Right lobe of liver (tissue), 6 donors: ENCODE data around the gene SMIM35. TPM values are rescaled to one million over a fixed set of nuclear protein-coding genes. Genes with fewer than 3 reads are reported as not detected.

Experiments used
- ATAC-seq, 4 donors: fragments of 200-7000 bp; cut with Tn5 transposase; one replicate each; pipeline ENCODE4 v1.9.1; 2020; ENCODE audit warnings: mild to moderate bottlenecking in 4 of 4, moderate library complexity in 4 of 4
- DNase-seq, 3 donors: peaks; one replicate each; pipeline ENCODE4 v3.0.0-alpha.2; 2020
- H3K27ac ChIP-seq, 3 donors: fragments of 200-600 bp; one replicate each; pipeline ENCODE4 v1.8.0; 2022
- H3K27me3 ChIP-seq, 2 donors: fragments of 200-600 bp; one replicate each; pipeline ENCODE4 v1.8.0; 2022
- H3K36me3 ChIP-seq, 4 donors: fragments of 200-600 bp; sonication (generic) in 1 of 4; one replicate each; pipeline versions ENCODE4 v1.5.1 to v1.8.0; 2017 to 2022; ENCODE audit warnings: control low read depth in 1 of 4
- H3K4me1 ChIP-seq, 4 donors: fragments of 200-600 bp; sonication (generic) in 1 of 4; one replicate each; pipeline versions ENCODE4 v1.5.1 to v1.8.0; 2017 to 2022; ENCODE audit warnings: control low read depth in 1 of 4
- H3K4me3 ChIP-seq, 3 donors: fragments of 200-600 bp; one replicate each; pipeline ENCODE4 v1.8.0; 2022
- H3K9me3 ChIP-seq, 4 donors: fragments of 200-600 bp; sonication (generic) in 1 of 4; one replicate each; pipeline versions ENCODE4 v1.5.1 to v1.8.0; 2017 to 2022; ENCODE audit warnings: control low read depth in 1 of 4
- POLR2A ChIP-seq: fragments of 450-650 bp; IDR thresholded peaks from one replicate; pipeline ENCODE4 v1.6.1; 2017; ENCODE audit warnings: antibody characterized with exemption, mild to moderate bottlenecking
- WGBS: methylation state at CpG from one replicate; pipeline ENCODE4 v1.1.6; 2018; ENCODE audit warnings: low coverage, low lambda C conversion rate; ENCODE audit not compliant: insufficient coverage; ENCODE audit errors: missing lambda C conversion rate; 5-methylcytosine and 5-hydroxymethylcytosine counted together
- intact Hi-C, 2 donors: fragments of 100-400 bp; cut with DNase I; formaldehyde crosslinking; loops; one replicate each; pipeline versions ENCODE4 v1.11.2 to v1.14.1; 2022
- total RNA-seq, 6 experiments: library from RNA; depleted of rRNA in 2 of 6; stranded (reverse); fragments of >200 nt in 2 of 6; fragmentation: NEBNext Ultra II Directional in 3 of 6; extraction: Animal tissue kit (Norgen Biotek cat#: 25700) in 3 of 6; gene quantifications; one replicate each; pipeline versions ENCODE4 v1.1.0 to v1.2.4, GENCODE V29; 2016 to 2023
- TF ChIP-seq, protein P1 (sequence below), 4 donors: fragments of 200-600 bp in 3 of 4; fragments of 450-650 bp in 1 of 4; IDR thresholded peaks; one replicate each; pipeline versions ENCODE4 v1.5.1 to v1.8.0; 2016 to 2022; ENCODE audit warnings: antibody characterized with exemption in 4 of 4, mild to moderate bottlenecking in 2 of 4
- donor health status: DM: no; HTN: yes; CAD: no.
- donor health status: DM: no; HTN: no; CAD: no.
- donor health status: DM: no; HTN: no; CAD: no.
- donor health status: DM: no; HTN: yes; CAD: no.
- donor health status: DM: no; HTN: yes; CAD: no.

SMIM35 gene
- total RNA-seq, 6 experiments from 2014 or later = not detected

DNA sequence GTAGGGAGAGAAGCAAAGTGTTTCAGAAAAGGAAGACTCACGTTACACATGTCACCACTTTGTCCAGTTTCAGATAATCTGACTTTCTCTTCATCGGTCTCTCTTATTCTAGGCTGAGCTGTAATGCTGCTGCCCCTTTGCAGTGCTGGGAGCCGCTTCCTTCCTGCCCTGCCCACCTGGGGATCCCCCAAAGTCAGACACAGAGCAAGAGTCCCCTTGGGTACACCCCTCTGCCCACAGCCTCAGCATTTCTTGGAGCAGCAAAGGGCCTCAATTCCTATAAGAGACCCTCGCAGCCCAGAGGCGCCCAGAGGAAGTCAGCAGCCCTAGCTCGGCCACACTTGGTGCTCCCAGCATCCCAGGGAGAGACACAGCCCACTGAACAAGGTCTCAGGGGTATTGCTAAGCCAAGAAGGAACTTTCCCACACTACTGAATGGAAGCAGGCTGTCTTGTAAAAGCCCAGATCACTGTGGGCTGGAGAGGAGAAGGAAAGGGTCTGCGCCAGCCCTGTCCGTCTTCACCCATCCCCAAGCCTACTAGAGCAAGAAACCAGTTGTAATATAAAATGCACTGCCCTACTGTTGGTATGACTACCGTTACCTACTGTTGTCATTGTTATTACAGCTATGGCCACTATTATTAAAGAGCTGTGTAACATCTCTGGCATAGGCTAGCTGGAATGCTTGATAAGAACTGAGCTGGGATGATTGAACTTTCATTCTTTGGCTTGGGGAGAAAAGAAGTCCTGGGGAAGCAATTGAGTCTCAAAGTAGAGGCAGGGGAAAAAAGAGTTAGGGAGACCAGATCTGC is 31.2 kb upstream of the SMIM35 start:
- intact Hi-C loops = no loop called here
- no peak for ATAC-seq
- Histone ChIP-seq H3K27me3 (no peaks in the 10 kb centered on the region), H3K9me3 (no peaks in the 10 kb centered on the region), H3K4me1 (no peaks in the 10 kb centered on the region), H3K27ac (no peak overlapping the region), H3K36me3 (no peaks in the 10 kb centered on the region), H3K4me3 (no peak overlapping the region)
- DNase-seq = no peak
- WGBS = 49% methylated on average over 5 of the region's 9 CpGs
- TF ChIP-seq POLR2A = no peak
- TF ChIP-seq, protein P1, sequence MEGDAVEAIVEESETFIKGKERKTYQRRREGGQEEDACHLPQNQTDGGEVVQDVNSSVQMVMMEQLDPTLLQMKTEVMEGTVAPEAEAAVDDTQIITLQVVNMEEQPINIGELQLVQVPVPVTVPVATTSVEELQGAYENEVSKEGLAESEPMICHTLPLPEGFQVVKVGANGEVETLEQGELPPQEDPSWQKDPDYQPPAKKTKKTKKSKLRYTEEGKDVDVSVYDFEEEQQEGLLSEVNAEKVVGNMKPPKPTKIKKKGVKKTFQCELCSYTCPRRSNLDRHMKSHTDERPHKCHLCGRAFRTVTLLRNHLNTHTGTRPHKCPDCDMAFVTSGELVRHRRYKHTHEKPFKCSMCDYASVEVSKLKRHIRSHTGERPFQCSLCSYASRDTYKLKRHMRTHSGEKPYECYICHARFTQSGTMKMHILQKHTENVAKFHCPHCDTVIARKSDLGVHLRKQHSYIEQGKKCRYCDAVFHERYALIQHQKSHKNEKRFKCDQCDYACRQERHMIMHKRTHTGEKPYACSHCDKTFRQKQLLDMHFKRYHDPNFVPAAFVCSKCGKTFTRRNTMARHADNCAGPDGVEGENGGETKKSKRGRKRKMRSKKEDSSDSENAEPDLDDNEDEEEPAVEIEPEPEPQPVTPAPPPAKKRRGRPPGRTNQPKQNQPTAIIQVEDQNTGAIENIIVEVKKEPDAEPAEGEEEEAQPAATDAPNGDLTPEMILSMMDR (IDR thresholded peaks at IDR 0.05) = no peak

- Histone ChIP-seq H3K9me3 (no peaks in the 10 kb centered on the region), H3K27me3 (no peaks in the 10 kb centered on the region), H3K27ac (no peak overlapping the region), H3K4me3 (no peak overlapping the region), H3K4me1 (no peaks in the 10 kb centered on the region), H3K36me3 (no peaks in the 10 kb centered on the region)
- 72% methylated on average over 3 of the region's 7 CpGs for WGBS
- TF ChIP-seq, protein P1 (IDR thresholded peaks at IDR 0.05) = no peak
- no peak for TF ChIP-seq POLR2A
- DNase-seq (no peak), ATAC-seq (no peak)
- intact Hi-C loops = no loop called here
These were observed 28.3 kb upstream of the SMIM35 start for GRCh38 chr11:118115048-118115447.

GRCh38 chr11:118114266-118114665 is 27.5 kb upstream of the SMIM35 start:
- no peak for DNase-seq

DNA sequence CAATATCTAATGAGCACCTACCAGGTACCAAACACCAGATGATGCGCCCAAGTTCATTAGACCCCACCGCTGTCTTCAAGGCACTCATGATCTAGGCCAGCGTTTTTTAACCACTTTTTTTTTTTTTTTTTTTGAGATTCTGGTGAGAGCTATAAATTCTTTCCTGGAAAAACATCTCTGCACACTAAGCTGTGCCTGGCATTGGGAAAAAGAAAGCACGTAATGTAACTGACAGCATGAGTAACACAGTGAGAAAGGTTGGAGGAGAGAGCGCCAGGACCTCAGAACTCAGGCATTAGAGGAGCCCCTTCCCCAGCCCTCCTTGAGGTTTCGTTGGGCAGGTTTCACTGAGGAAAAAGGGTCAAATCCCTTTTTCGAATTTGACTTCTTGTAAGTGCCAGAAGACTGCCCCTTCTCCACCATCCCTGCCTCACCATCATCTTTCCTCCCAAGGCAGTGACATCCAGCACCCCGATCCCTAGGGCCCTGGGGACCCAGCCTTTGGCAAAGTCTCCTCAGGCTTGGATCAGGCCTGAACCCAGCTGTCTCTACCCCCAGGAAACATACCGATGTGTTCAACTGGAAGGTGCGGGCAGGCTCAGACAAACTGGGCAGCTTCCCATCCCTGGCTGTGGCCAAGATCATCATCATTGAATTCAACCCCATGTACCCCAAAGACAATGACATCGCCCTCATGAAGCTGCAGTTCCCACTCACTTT is 26.1 kb upstream of the SMIM35 start:
- H3K27ac ChIP-seq = no peak overlapping the region
- H3K4me1 ChIP-seq = no peaks in the 10 kb centered on the region
- DNase-seq (no peak), ATAC-seq (no peak)
- 83% methylated on average over 6 of the region's 11 CpGs for WGBS
- H3K9me3 ChIP-seq = no peaks in the 10 kb centered on the region
- no peaks in the 10 kb centered on the region for H3K27me3 ChIP-seq
- H3K4me3 ChIP-seq = no peak overlapping the region
- no peak for TF ChIP-seq POLR2A
- TF ChIP-seq, protein P1 (IDR thresholded peaks at IDR 0.05) = no peak
- intact Hi-C loops = no loop called here
- no peaks in the 10 kb centered on the region for H3K36me3 ChIP-seq

More at GRCh38 chr11:118114266-118114665, 27.5 kb upstream of the SMIM35 start:
- Histone ChIP-seq H3K4me3 (no peak overlapping the region), H3K27ac (no peak overlapping the region), H3K36me3 (no peaks in the 10 kb centered on the region), H3K27me3 (no peaks in the 10 kb centered on the region), H3K4me1 (no peaks in the 10 kb centered on the region), H3K9me3 (no peaks in the 10 kb centered on the region)
- no peak for TF ChIP-seq POLR2A
- TF ChIP-seq, protein P1 (IDR thresholded peaks at IDR 0.05) = no peak
- peak in 1 of 4 donors; percentile 14 for ATAC-seq
- intact Hi-C loops = no loop called here
- 57% methylated on average over 1 of the region's 1 CpG for WGBS
